Tibial nerve (tissue), 4 donors: ENCODE results near the gene IL1RAP.

Experiments used
- CTCF ChIP-seq, 5 experiments: fragments of 200-600 bp in 3 of 5; fragments of 450-650 bp in 2 of 5; sonication (generic) in 3 of 5; IDR thresholded peaks; one replicate each; pipeline ENCODE4 v1.5.1; 2016 to 2019; ENCODE audit warnings: antibody characterized with exemption in 5 of 5, mild to moderate bottlenecking in 3 of 5, moderate library complexity in 2 of 5
- EP300 ChIP-seq, 2 donors: sonication (generic); formaldehyde crosslinking; IDR thresholded peaks; one replicate each; pipeline ENCODE4 v1.6.1; 2017; ENCODE audit warnings: antibody characterized with exemption in 2 of 2, mild to moderate bottlenecking in 1 of 2
- POLR2A ChIP-seq, 2 donors: fragments of 450-650 bp; IDR thresholded peaks; one replicate each; pipeline ENCODE4 v1.6.1; 2017; ENCODE audit warnings: antibody characterized with exemption in 2 of 2, mild to moderate bottlenecking in 2 of 2, moderate library complexity in 2 of 2

GRCh38 chr3:190492129-190492528 is 21.8 kb upstream of the IL1RAP start:
- no peak for TF ChIP-seq EP300 (IDR thresholded peaks at IDR 0.05)
- no peak for TF ChIP-seq CTCF (IDR thresholded peaks at IDR 0.05)
- no peak for TF ChIP-seq POLR2A (IDR thresholded peaks at IDR 0.05)
